ENCODE measurements around the gene DIDO1. TPM values are rescaled to one million over a fixed set of nuclear protein-coding genes. Genes with fewer than 3 reads are reported as not detected.

DIDO1 gene
- polyA plus RNA-seq, 1 of the 3 experiments (the other 2 are of a cell fraction): 14.7 TPM

DNA sequence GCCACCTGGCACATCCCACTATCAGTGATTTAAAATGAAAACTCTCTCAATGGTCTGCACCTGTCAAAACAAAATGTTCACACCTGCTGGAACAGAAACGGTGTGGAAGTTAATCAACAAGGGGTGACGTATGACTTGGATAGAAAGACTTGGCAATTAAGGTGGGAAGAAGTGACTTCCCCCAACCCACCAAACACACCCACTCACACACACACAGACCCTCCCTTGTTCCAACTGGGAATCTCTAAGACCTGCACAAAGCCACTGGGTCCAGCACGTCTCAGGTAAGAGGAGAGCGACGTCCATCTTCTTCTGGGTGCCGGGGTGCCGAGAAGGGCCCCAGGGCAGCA is 39.6 kb downstream of the DIDO1 start:
- peaks cover 39 to 69% of the 10 kb centered on the region in 2 experiments for H3K36me3 ChIP-seq (replicated peaks in 1 of 2; ENCODE audit: control insufficient read depth in 1 of 2, insufficient read depth in 2 of 2, low read length in 1 of 2)
- ChIA-PET POLR2A (interaction anchor here (2.2 kb wide), 1 partner anchor 11 kb away, joined by 14 read pairs; no protein-coding TSS in a partner anchor), CTCF (interaction anchor here (0.9 to 7.2 kb wide), 10 partner anchors 12 to 122 kb away, joined by 3 to 77 read pairs (median 4); no protein-coding TSS in a partner anchor)
- no peak overlapping the region for H3K9ac ChIP-seq
- peak overlapping the region; percentile 63 for H3K4me2 ChIP-seq
- no peaks in the 10 kb centered on the region for H3K79me2 ChIP-seq (ENCODE audit: insufficient read depth)
- WGBS (ENCODE audit: low lambda C conversion rate): 93% methylated on average over 7 of the region's 7 CpGs
- H3K9me3 ChIP-seq: no peaks in the 10 kb centered on the region
- H3F3A ChIP-seq (replicated peaks; ENCODE audit: insufficient read depth): peaks cover 27% of the 10 kb centered on the region
- DNase-seq: no peak
- TF ChIP-seq, protein P1, sequence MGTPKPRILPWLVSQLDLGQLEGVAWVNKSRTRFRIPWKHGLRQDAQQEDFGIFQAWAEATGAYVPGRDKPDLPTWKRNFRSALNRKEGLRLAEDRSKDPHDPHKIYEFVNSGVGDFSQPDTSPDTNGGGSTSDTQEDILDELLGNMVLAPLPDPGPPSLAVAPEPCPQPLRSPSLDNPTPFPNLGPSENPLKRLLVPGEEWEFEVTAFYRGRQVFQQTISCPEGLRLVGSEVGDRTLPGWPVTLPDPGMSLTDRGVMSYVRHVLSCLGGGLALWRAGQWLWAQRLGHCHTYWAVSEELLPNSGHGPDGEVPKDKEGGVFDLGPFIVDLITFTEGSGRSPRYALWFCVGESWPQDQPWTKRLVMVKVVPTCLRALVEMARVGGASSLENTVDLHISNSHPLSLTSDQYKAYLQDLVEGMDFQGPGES (IDR thresholded peaks at IDR 0.05; ENCODE audit: low read depth, low read length): no peak
- TF ChIP-seq MEF2A (IDR thresholded peaks at IDR 0.05; ENCODE audit: borderline replicate concordance, low read depth): no peak
- no peak for TF ChIP-seq TAF1 (IDR thresholded peaks at IDR 0.05; ENCODE audit: borderline replicate concordance, low read depth, low read length)
- TF ChIP-seq RFX5 (IDR thresholded peaks at IDR 0.05; ENCODE audit: low read length): no peak
- no peak for TF ChIP-seq RXRA (IDR thresholded peaks at IDR 0.05; ENCODE audit: borderline replicate concordance, low read depth)
- TF ChIP-seq TEAD4 (IDR thresholded peaks at IDR 0.05; ENCODE audit: borderline replicate concordance, insufficient read depth): no peak
- no peak for TF ChIP-seq POLR2AphosphoS5 (IDR thresholded peaks at IDR 0.05; ENCODE audit: low read depth, low read length)
- TF ChIP-seq MXI1 (IDR thresholded peaks at IDR 0.05; ENCODE audit: low read depth, low read length): no peak
- TF ChIP-seq SMC3 (IDR thresholded peaks at IDR 0.05; ENCODE audit: low read depth, low read length): no peak
- TF ChIP-seq GATA2 (CRISPR knock-in tag; IDR thresholded peaks at IDR 0.05): no peak
- TF ChIP-seq FOSL2 (IDR thresholded peaks at IDR 0.05; ENCODE audit: borderline replicate concordance, low read depth): no peak
- no peak for TF ChIP-seq JUND (IDR thresholded peaks at IDR 0.05)
- no peak for TF ChIP-seq EP300 (IDR thresholded peaks at IDR 0.05; ENCODE audit: borderline replicate concordance in 1 of 2, low read depth in 1 of 2, low read length in 1 of 2)
- no peak for TF ChIP-seq SIN3A (IDR thresholded peaks at IDR 0.05; ENCODE audit: borderline replicate concordance, low read depth, low read length)
- TF ChIP-seq, protein P2, sequence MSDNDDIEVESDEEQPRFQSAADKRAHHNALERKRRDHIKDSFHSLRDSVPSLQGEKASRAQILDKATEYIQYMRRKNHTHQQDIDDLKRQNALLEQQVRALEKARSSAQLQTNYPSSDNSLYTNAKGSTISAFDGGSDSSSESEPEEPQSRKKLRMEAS (IDR thresholded peaks at IDR 0.05; ENCODE audit: low read depth): no peak
- H3K4me3 ChIP-seq (ENCODE audit: low read depth in 2 of 2, low read length in 1 of 2): no peak overlapping the region
- H2AFZ ChIP-seq (ENCODE audit: low read depth): no peak overlapping the region
- H4K20me1 ChIP-seq (ENCODE audit: insufficient read depth): 0 out of 2 replicates have a peak, but pooled peaks cover 4% of the 10 kb centered on the region
- no peaks in the 10 kb centered on the region for H3K27me3 ChIP-seq (ENCODE audit: insufficient read depth)
- peak overlapping the region; percentile 65 to 79; a peak in 2 of 4 replicates for H3K27ac ChIP-seq (ENCODE audit: low read depth in 2 of 2, low read length in 1 of 2)
- H3K4me1 ChIP-seq (ENCODE audit: control insufficient read depth in 1 of 2, insufficient read depth in 2 of 2, low read depth in 1 of 2, low read length in 1 of 2): peaks cover 17 to 19% of the 10 kb centered on the region in 2 experiments
- H3K9me2 ChIP-seq: no peaks in the 10 kb centered on the region

- no peak overlapping the region; a peak in 1 of 4 replicates for H3K27ac ChIP-seq (ENCODE audit: low read depth in 2 of 2, low read length in 1 of 2)
- no peak overlapping the region for H3K4me3 ChIP-seq (ENCODE audit: low read depth in 2 of 2, low read length in 1 of 2)
- 93% methylated on average over 14 of the region's 23 CpGs for WGBS (ENCODE audit: low lambda C conversion rate)
- ChIA-PET CTCF (interaction anchor here (1.2 to 7.2 kb wide), 4 partner anchors 11 to 21 kb away, joined by 3 to 77 read pairs (median 20); no protein-coding TSS in a partner anchor), POLR2A (interaction anchor here (2.2 kb wide), 1 partner anchor 10 kb away, joined by 14 read pairs; no protein-coding TSS in a partner anchor)
- peak; percentile 43 for DNase-seq
- no peak overlapping the region for H3K4me2 ChIP-seq
- H3K9me2 ChIP-seq: no peaks in the 10 kb centered on the region
- H3K79me2 ChIP-seq (ENCODE audit: insufficient read depth): no peaks in the 10 kb centered on the region
- no peak overlapping the region for H3K9ac ChIP-seq
- H3K9me3 ChIP-seq: no peaks in the 10 kb centered on the region
- peaks cover 33 to 69% of the 10 kb centered on the region in 2 experiments for H3K36me3 ChIP-seq (replicated peaks in 1 of 2; ENCODE audit: control insufficient read depth in 1 of 2, insufficient read depth in 2 of 2, low read length in 1 of 2)
- H3K4me1 ChIP-seq (ENCODE audit: control insufficient read depth in 1 of 2, insufficient read depth in 2 of 2, low read depth in 1 of 2, low read length in 1 of 2): peaks cover 17 to 19% of the 10 kb centered on the region in 2 experiments
- H2AFZ ChIP-seq (ENCODE audit: low read depth): no peak overlapping the region
- peaks cover 27% of the 10 kb centered on the region for H3F3A ChIP-seq (replicated peaks; ENCODE audit: insufficient read depth)
- 0 out of 2 replicates have a peak, but pooled peaks cover 4% of the 10 kb centered on the region for H4K20me1 ChIP-seq (ENCODE audit: insufficient read depth)
- no peaks in the 10 kb centered on the region for H3K27me3 ChIP-seq (ENCODE audit: insufficient read depth)
- TF ChIP-seq YY1 (IDR thresholded peaks at IDR 0.05; ENCODE audit: low read depth) (no peak), FOSL2 (IDR thresholded peaks at IDR 0.05; ENCODE audit: borderline replicate concordance, low read depth) (no peak), CTCF (IDR thresholded peaks at IDR 0.05) (no peak), NFIC (IDR thresholded peaks at IDR 0.05; ENCODE audit: borderline replicate concordance) (no peak), SIN3A (IDR thresholded peaks at IDR 0.05; ENCODE audit: borderline replicate concordance, low read depth, low read length) (no peak), RFX5 (IDR thresholded peaks at IDR 0.05; ENCODE audit: low read length) (no peak), GABPA (IDR thresholded peaks at IDR 0.05; ENCODE audit: low read depth) (no peak), RXRA (IDR thresholded peaks at IDR 0.05; ENCODE audit: borderline replicate concordance, low read depth) (no peak), RAD21 (IDR thresholded peaks at IDR 0.05; ENCODE audit: low read length) (no peak), SMC3 (IDR thresholded peaks at IDR 0.05; ENCODE audit: low read depth, low read length) (no peak), FOXM1 (IDR thresholded peaks at IDR 0.05; ENCODE audit: low read depth) (no peak)
- TF ChIP-seq, protein P3, sequence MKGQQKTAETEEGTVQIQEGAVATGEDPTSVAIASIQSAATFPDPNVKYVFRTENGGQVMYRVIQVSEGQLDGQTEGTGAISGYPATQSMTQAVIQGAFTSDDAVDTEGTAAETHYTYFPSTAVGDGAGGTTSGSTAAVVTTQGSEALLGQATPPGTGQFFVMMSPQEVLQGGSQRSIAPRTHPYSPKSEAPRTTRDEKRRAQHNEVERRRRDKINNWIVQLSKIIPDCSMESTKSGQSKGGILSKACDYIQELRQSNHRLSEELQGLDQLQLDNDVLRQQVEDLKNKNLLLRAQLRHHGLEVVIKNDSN (IDR thresholded peaks at IDR 0.05; ENCODE audit: borderline replicate concordance, low read depth): no peak
Observed at GRCh38 chr20:62885896-62886708, 40.2 kb downstream of the DIDO1 start.
